ENCODE results near the gene ZNF787. TPM values are rescaled to one million over a fixed set of nuclear protein-coding genes. Genes with fewer than 3 reads are reported as not detected.

ZNF787 gene
- total and polyA plus RNA-seq, 2 of the 4 experiments (the other 2 are of a cell fraction), result 4.8 to 11.2 TPM

- Histone ChIP-seq H3K9me1 (ENCODE audit: insufficient read depth, low read length) (peaks cover 15% of the 10 kb centered on the region), H4K20me1 (ENCODE audit: insufficient read depth, low read length) (peaks cover 3% of the 10 kb centered on the region; the same call in 1 of the 2 replicates), H3K23ac (ENCODE audit: low read depth, low read length) (no peak overlapping the region), H3K4me1 (ENCODE audit: control insufficient read depth, insufficient read depth, low read length) (peaks cover 7% of the 10 kb centered on the region; the same call in 1 of the 2 replicates), H3K9me3 (ENCODE audit: control insufficient read depth, insufficient read depth, low read length) (no peaks in the 10 kb centered on the region), H3K14ac (replicated peaks; ENCODE audit: low read depth, low read length) (no peak overlapping the region), H2BK20ac (ENCODE audit: low read depth, low read length) (no peak overlapping the region), H3K9ac (ENCODE audit: low read depth, low read length) (no peak overlapping the region), H3K27me3 (ENCODE audit: control insufficient read depth, insufficient read depth, low read length) (no peaks in the 10 kb centered on the region), H2AK5ac (ENCODE audit: low read depth, low read length) (no peak overlapping the region), H3K4me2 (ENCODE audit: low read depth, low read length) (no peak overlapping the region), H3K79me1 (ENCODE audit: low read depth in 1 of 2, low read length in 2 of 2) (peaks cover 16 to 17% of the 10 kb centered on the region in 2 experiments), H3K56ac (ENCODE audit: extremely low read depth, insufficient read depth, low read length) (no peak overlapping the region), H3K27ac (ENCODE audit: insufficient read depth, low read length) (no peak overlapping the region), H2BK120ac (ENCODE audit: low read depth, low read length) (no peak overlapping the region), H3K4ac (ENCODE audit: low read depth, low read length) (no peak overlapping the region), H3K36me3 (ENCODE audit: control insufficient read depth, insufficient read depth, low read length) (peaks cover 4% of the 10 kb centered on the region; the same call in 1 of the 2 replicates), H2BK5ac (ENCODE audit: low read depth, low read length, poor library complexity, severe bottlenecking) (no peak overlapping the region), H4K5ac (ENCODE audit: low read depth, low read length) (no peak overlapping the region), H4K91ac (ENCODE audit: insufficient read depth, low read depth, low read length) (no peak overlapping the region), H3K18ac (ENCODE audit: low read depth, low read length) (no peak overlapping the region), H2BK15ac (ENCODE audit: low read depth, low read length) (no peak overlapping the region), H4K8ac (ENCODE audit: low read depth in 2 of 2, low read length in 2 of 2) (no peak overlapping the region), H2AK9ac (replicated peaks; ENCODE audit: low read depth, low read length, poor library complexity) (no peak overlapping the region), H2AFZ (replicated peaks; ENCODE audit: low read length, poor library complexity) (no peak overlapping the region), H3K4me3 (ENCODE audit: insufficient read depth, low read depth, low read length) (no peak overlapping the region)
- in situ Hi-C loops (cut with MboI; ENCODE audit: low sequenced_read_pairs) (loop anchor here (25.0 kb wide), 2 partner anchors 451 to 1676 kb away; partner anchors contain the start of genes CDC42EP5, EPN1 and LENG9), dilution Hi-C loops (cut with HindIII; ENCODE audit: low sequenced_read_pairs, unreplicated experiment) (no loop called here), intact Hi-C loops (cut with micrococcal nuclease) (no loop called here)
- 80% methylated on average over 1 of the region's 3 CpGs; no CpG with 5 or more reads in 1 of the 2 experiments for WGBS, 2 experiments (ENCODE audit: extremely low coverage in 2 of 2, insufficient read length in 1 of 2)
- TF ChIP-seq MAZ (IDR thresholded peaks at IDR 0.05; ENCODE audit: borderline replicate concordance, low read depth, low read length) (no peak), FOS (IDR thresholded peaks at IDR 0.05; ENCODE audit: low read depth, low read length) (no peak), MXI1 (IDR thresholded peaks at IDR 0.05; ENCODE audit: borderline replicate concordance, low read depth, low read length) (no peak), POLR2A (IDR thresholded peaks at IDR 0.05; ENCODE audit: low read depth, low read length) (no peak), CHD1 (IDR thresholded peaks at IDR 0.05; ENCODE audit: low read depth, low read length) (no peak), RCOR1 (IDR thresholded peaks at IDR 0.05; ENCODE audit: insufficient replicate concordance, low read length) (no peak), MAFK (IDR thresholded peaks at IDR 0.05; ENCODE audit: low read depth, low read length) (no peak), NFE2L2 (IDR thresholded peaks at IDR 0.05; ENCODE audit: low read depth, low read length) (no peak), RFX5 (IDR thresholded peaks at IDR 0.05; ENCODE audit: low read depth, low read length) (no peak), SMC3 (IDR thresholded peaks at IDR 0.05; ENCODE audit: low read depth, low read length) (no peak), CEBPB (IDR thresholded peaks at IDR 0.05; ENCODE audit: low read depth, low read length) (no peak), BHLHE40 (IDR thresholded peaks at IDR 0.05; ENCODE audit: low read depth, low read length) (no peak)
- TF ChIP-seq, protein P1, sequence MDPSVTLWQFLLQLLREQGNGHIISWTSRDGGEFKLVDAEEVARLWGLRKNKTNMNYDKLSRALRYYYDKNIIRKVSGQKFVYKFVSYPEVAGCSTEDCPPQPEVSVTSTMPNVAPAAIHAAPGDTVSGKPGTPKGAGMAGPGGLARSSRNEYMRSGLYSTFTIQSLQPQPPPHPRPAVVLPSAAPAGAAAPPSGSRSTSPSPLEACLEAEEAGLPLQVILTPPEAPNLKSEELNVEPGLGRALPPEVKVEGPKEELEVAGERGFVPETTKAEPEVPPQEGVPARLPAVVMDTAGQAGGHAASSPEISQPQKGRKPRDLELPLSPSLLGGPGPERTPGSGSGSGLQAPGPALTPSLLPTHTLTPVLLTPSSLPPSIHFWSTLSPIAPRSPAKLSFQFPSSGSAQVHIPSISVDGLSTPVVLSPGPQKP (IDR thresholded peaks at IDR 0.05; ENCODE audit: borderline replicate concordance, low read depth, low read length), result no peak
- no TSS peak for BruUV-seq (replicated peaks)
- DNase-seq (no peak), ATAC-seq (ENCODE audit: low read depth) (no peak)
- ChIA-PET CTCF (no interaction called here), POLR2A (ENCODE audit: unreplicated experiment) (no interaction called here)
These were observed 17.0 kb upstream of the ZNF787 start for GRCh38 chr19:56138069-56138468.

Measured in IMR-90 (cell line).